GM18867 (cell line): ENCODE results near the gene RAD51B.

Source experiments
- ATAC-seq: cut with Tn5 transposase; IDR thresholded peaks from one replicate; pipeline ENCODE4 v1.9.1; 2021; ENCODE audit warnings: mild to moderate bottlenecking, moderate library complexity; ENCODE audit not compliant: unreplicated experiment

The RAD51B gene

DNA sequence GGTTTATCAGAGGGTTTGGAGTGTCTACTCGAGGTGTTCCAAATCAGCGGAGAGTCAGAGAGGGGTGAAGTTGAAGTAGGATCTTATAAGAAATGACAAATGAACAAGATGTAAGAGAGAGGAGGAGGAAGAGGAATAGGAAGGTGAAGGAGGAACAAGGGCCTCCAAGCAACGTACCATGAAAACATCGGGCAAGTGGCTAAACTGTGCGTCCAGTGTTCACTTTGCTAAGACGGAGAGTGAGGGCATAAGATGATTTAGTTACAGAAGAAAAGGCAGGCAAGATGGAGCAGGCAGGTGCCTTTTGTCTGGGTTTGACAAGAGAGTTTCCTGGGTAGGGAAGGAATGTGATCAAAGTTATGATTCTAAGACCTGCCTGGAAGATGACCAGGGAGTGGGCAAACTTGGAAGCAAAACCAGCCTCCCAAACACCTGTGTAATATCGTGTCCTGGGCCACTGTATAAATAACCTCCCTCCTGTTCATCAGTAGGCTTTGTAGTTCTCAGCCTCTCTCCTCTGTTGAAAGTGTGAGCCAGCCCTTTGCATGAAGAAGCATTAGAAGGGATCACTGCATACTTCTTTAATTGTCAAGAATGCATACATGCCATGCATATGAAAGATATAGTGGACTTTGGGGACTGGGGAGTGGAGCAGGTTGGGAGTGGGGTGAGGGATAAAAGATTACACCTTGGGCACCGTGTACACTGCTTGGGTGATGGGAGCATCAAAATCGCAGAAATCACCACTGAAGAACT, 861.9 kb downstream of the RAD51B start:
- ATAC-seq = no peak

DNA sequence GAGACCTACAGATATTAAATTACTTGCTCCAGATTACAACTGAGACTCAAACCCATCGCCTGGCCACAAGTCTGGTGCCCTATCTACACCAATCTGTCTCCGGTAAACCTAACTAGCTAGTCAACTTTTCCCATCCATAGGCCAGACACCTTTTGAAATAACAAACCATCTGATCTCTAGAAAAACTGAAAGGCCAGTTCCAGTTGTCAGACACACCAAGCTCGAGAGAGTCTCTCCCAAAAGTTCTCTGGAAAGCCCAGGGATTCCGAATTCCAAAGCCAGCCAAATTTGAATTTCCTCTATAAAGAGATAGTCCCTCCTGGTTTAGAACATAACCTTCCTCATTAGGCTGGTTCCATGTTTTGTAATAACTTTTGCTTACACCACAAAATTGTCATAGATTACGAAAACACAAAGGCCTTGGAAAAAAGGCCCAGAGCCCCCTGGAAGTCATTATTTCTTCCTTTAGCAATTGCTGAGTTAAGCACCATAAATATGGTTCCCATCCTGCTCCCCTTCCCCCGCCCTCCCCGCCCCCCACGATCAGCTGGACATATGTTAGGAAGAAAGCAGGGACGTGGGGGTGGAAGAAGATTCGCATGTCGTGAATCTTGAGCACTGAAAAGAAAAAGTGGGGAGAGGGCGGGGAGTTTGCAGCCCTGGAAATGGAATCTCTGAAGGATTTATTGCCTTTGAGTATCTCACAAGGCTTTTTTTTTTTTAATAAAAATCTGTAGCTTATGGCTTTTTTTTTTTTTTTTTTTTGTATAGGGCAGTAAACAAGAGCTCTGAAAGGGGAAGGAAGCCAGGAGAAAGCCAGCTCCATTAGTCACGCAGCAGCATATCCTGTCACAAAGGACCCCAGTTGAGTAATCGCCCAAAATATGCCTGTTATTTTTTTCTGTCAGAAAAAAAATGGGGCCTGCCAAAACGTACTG, 862.9 kb downstream of the RAD51B start:
- no peak for ATAC-seq

DNA sequence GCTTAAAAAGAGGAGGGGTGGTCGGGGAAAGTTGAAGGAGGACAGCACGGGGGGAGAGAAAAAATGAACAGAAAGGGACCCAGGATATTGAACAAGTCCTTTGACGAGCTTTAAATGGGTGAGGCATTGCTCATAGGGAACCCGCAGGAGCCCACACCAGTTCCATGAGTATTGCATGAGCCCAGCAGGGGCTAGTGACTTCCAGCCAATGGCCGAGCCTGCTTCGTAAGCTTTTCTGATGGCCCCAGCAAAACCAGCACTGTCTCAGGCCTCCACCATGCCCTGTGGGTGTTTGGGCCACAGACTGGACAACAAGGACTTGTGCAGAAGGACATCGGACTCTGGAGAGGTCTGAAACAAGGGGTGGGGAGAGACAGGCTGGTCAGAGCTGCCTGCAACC, 863.7 kb downstream of the RAD51B start:
- ATAC-seq = no peak

DNA sequence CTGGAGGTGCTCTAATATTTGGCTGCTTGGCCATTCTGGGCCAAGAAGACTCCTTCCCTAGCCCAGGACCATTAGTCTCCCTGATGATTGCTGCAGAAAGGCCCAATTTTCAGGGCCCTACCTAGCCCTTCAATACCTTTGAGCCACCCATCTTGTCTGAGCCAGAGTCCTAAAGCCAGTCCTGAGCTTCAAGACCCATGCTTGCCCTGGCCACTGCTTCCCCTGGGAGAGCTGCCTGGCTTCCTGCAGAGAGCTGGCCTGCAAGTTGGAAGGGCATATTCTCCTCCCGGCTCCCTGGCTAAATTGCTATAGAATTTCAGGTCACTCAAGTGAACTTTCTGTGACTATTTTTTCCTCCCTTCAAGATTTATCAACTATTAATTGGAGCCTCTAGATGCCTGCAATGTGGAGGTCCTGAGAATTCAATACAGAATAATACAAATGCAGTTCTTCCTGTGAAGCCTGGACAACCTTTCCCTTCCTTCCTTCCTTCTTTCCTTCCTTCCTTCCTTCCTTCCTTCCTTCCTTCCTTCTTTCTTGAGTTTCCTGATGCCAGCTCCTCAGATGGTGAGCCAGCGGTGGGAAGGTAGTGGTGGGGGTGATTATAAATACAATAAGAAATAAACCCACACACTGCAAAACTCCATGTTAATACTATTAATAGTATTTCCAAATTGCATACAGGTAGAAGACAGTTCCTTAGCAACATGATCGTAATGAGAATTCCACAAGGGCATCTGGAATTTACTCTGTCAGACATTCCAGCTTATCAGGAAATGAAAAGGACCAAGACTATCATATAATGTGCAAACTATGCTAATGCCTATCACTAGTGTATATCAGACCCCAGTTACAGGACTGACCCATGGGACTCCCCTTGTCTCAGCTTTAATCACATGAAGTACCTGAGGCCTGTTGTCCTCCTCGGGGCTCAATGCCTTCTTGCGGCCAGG, 865.2 kb downstream of the RAD51B start:
- no peak for ATAC-seq

- ATAC-seq = peak; percentile 78
These were observed 866.0 kb downstream of the RAD51B start for GRCh38 chr14:68685419-68686204.

DNA sequence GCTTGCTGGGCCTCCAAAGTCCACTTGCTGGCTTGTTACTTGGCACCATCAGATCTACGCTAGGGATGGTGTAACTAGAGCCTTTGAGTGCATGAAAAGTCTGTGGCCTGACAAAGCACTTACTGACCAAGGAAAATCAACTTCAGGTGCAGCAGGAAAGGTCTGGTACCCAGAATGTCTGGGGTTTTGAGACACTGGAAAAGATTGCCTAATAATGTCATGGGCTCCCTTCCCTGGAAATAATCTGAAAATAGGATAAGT, 866.6 kb downstream of the RAD51B start:
- no peak for ATAC-seq

DNA sequence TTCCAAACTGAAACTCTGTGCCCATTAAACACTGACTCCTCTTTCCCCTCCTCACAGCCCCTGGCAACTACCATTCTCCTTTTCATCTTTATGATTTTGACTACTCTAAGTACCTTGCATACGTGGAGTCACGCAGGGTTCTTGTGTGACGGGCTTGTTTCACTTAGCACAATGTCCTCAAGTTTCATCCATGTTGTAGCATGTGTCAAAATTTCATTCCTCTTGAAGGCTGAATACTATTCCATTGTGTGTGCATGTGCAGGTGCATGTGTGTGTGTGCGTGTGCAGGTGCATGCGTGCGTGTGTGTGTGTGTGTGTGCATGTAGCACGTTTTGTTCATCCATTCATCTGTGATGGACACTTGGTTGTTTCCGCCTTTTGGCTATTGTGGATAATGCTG, 867.1 kb downstream of the RAD51B start:
- ATAC-seq = no peak

- ATAC-seq = no peak
These were observed 868.2 kb downstream of the RAD51B start for GRCh38 chr14:68687746-68688145.

DNA sequence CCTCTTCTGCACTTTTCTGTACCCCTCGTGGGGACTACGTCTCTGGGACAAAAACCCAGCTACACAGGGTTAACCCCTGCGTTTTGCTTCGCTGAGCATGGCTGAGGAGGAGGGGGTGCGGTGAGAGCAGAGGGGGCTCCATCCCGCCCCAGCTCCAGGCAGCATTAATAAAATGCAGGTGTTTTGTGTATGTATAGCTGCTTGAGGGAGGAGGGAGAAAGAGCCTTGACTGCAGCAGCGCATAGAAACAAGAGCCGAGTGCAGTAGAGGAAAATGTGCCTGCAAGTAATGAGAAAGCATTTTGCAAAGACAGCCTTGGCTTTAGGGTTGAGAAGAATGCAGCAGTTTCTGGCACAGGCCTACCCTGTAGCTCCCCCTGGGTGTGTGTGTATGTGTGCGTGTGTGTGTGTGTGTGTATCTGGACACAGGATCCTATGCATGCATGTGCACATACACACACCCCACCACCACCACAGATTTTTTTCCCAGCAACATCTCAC, 869.3 kb downstream of the RAD51B start:
- ATAC-seq = no peak

GRCh38 chr14:68689511-68689910, 869.9 kb downstream of the RAD51B start:
- ATAC-seq = no peak

GRCh38 chr14:68690089-68690958, 870.7 kb downstream of the RAD51B start:
- ATAC-seq = no peak

DNA sequence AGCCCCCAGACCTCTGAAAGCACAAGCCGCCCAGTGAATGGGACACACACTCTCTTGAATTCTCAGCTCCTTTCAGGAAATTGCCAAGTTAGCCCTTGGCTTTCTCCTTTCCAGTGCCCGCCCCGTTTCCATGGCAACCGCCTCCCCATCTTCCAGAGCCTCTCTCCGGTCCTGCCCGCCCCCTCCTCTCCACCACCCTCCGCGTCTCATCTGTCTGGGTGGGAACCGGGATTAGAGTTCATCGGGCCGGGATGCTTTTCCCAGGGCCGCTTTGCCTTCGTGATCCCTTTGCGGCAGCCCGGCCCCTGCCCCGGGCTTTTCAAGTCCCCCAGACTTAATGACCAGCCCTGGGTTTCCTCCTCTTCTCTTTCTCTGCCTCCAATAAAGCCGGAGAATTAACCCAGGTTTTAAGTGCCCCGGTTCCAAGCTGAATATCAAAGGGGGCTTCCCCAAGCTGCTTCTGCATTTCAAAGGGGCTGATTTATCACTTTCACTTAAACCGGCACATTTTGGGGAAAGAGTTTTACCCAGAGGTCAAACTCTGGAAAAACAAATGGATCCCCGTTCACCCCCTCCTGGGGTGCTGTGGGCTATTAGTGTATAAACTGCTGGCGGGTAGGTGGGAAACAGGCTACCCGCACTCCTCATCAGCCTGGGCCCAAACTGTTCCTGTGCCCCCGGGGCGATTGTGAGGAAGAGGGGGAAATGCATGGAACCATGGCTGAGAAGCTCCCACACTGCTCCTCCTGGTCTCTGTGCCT, 871.6 kb downstream of the RAD51B start:
- ATAC-seq = no peak

GRCh38 chr14:68691792-68692118, 872.2 kb downstream of the RAD51B start:
- ATAC-seq = no peak

DNA sequence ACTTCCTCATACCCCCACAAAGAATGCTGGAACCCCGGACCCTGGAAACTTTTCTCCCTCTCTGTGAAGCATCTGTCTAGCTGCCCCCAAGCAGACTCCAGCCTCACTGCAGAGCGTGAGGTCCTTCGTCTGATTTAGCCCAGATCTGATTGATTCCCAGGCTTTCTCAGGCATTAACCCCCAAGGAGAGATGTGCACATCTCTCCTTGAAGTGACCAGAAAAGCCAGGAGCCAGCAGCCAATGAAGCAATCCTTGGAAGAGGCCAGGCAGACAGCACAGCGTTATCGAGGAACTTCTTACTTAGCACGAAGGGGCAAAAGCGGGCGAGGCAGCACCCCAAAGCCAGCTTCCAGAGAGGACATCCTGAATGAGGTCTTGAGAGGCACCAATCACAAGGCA, 872.6 kb downstream of the RAD51B start:
- ATAC-seq = no peak

DNA sequence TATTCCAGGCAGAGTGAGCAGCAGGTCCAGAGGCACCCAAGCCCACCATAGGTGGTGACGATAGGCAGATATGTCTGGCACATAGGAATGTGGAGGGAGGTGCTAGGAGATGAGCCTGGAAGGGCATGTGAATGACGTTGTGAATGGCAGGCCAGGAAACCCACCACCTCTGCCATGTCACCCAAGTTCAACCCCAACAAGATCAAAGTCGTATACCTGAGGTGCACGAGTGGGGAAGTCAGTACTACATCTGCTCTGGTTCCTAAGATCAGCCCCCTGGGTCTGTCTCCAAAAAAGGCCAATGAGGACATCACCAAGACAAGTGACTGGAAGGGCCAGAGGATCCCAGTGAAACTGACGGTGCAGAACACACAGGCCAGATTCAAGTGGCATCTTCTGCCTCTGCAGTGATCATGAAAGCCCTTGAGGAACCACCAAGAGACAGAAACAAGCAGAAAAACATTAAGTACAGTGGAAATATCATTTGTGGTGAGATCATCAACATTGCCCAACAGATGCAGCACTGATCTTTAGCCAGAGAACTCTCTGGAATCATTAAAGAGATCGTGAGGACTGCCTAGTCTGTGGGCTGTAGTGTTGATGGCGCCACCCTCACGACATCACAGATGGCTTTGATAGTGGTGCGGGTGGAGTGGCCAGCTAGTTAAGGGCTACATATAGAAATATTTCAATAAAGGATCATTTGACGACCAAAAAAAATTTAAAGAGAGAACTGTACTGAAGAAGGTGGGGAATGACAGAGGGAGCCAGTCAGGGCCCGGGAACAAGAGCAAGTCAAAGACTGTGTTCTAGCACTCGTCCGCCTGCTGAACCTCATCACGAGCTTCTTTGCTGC, 873.6 kb downstream of the RAD51B start:
- ATAC-seq = no peak

GRCh38 chr14:68693926-68694325, 874.3 kb downstream of the RAD51B start:
- no peak for ATAC-seq

DNA sequence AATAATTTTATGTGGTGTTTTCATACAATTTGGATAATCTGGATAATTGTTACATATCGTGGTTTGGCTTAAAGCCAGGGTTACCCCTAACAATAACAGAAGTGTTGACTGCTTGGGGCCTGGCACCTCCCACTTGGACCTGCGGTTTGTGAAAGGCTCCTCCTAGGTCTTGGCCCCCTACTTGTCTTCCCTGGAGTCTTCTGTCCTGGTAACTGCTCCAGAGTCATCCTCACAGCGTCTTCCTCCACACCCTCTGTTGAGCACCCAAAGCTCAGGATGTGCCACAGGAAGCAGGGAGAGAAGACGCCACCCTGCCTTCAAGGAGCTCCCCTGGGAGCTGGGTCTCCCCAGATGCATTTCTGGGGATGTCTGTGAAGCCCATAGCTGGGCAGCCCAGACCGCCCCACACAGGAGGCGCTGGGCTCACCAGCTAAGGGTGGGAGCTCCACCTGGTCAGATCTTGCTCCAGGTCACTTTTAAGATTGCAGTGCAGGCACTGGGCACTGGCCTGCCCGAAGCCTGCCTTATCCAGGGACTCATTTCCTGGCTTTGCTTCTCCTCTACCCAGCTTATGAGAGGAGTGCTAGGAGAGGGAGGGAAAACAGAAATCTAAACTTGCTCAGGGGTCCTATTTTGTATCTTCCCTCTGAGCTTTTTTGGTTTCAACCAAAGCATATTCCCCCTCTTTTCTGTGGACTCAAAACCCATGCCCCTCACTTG, 875.1 kb downstream of the RAD51B start:
- no peak for ATAC-seq
